Stimulated activated CD4-positive, alpha-beta T cell treated with anti-CD3 and anti-CD28 coated beads, Interleukin-4, amount 100 ng/mL, for 24 hours (primary cell): ENCODE results near the gene GAGE2A.
"Not testable (repeated sequence)": the region's sequence is repeated elsewhere in the genome, so short reads cannot be mapped to it uniquely, and the experiment has no call there.

Source experiments
- DNase-seq: peaks from one replicate; pipeline ENCODE4 v3.0.0-alpha.2; 2020

Gene GAGE2A

GRCh38 chrX:49589196-49589595 is at the start of gene GAGE2A:
Gene GAGE2A (plus strand): TSS chrX:49589496. CDS start chrX:49590651, 1,155 bp downstream.
- not testable (repeated sequence) for DNase-seq

- DNase-seq = not testable (repeated sequence)
Measured at GRCh38 chrX:49541433-49541832, 47.9 kb upstream of the GAGE2A start, which contains the start of gene GAGE12D. Gene GAGE12D (plus strand): TSS chrX:49541733. CDS start chrX:49542888, 1,155 bp downstream.

- not testable (repeated sequence) for DNase-seq
Measured at GRCh38 chrX:49550989-49551388, 38.3 kb upstream of the GAGE2A start, which contains the start of gene GAGE12E. Gene GAGE12E (plus strand): TSS chrX:49551289. CDS start chrX:49552444, 1,155 bp downstream.

GRCh38 chrX:49560542-49560941 is 28.8 kb upstream of the GAGE2A start, which contains the start of gene GAGE12F:
Gene GAGE12F (plus strand): TSS chrX:49560842. CDS start chrX:49561997, 1,155 bp downstream.
- not testable (repeated sequence) for DNase-seq

- not testable (repeated sequence) for DNase-seq
Measured at GRCh38 chrX:49568728-49569127, 20.6 kb upstream of the GAGE2A start.

- DNase-seq = not testable (repeated sequence)
Measured at GRCh38 chrX:49569152-49569551, 20.1 kb upstream of the GAGE2A start.

- DNase-seq = not testable (repeated sequence)
Measured at GRCh38 chrX:49570100-49570499, 19.2 kb upstream of the GAGE2A start, which contains the start of gene GAGE12G. Gene GAGE12G (plus strand): TSS chrX:49570400. CDS start chrX:49571555, 1,155 bp downstream.

- DNase-seq = not testable (repeated sequence)
Measured at GRCh38 chrX:49579649-49580048, 9.6 kb upstream of the GAGE2A start, which contains the start of gene GAGE12H. Gene GAGE12H (plus strand): TSS chrX:49579949. CDS start chrX:49581104, 1,155 bp downstream.

- peak; percentile 5 for DNase-seq
Measured at GRCh38 chrX:49589769-49590478, 628 bp downstream of the GAGE2A start.

GRCh38 chrX:49590488-49590887 is 1.2 kb downstream of the GAGE2A start:
- not testable (repeated sequence) for DNase-seq

GRCh38 chrX:49598720-49599119 is 9.4 kb downstream of the GAGE2A start, which contains the start of gene GAGE1:
Gene GAGE1 (plus strand): TSS chrX:49599020. CDS start chrX:49600175, 1,155 bp downstream.
- not testable (repeated sequence) for DNase-seq

GRCh38 chrX:49610718-49611310 is 21.5 kb downstream of the GAGE2A start:
- no peak for DNase-seq

- no peak for DNase-seq
Measured at GRCh38 chrX:49618574-49618973, 29.3 kb downstream of the GAGE2A start.

GRCh38 chrX:49627086-49627777 is 37.9 kb downstream of the GAGE2A start:
- peak; percentile 25 for DNase-seq

- no peak for DNase-seq
Measured at GRCh38 chrX:49644991-49645637, 55.8 kb downstream of the GAGE2A start.
